Fibroblast of lung (primary cell): Measurements from ENCODE around the gene ZSCAN26. TPM values are rescaled to one million over a fixed set of nuclear protein-coding genes. Genes with fewer than 3 reads are reported as not detected.
A peak's percentile ranks its signal among the peaks of the same experiment; 100 is the strongest.

Experiments
- DNase-seq, 2 donors: peaks; one replicate each; pipeline versions ENCODE4 v3.0.0 to v3.0.0-alpha.2; 2010; ENCODE audit warnings: low read depth in 2 of 2
- H2AFZ ChIP-seq: 2 replicates; pipeline ENCODE4 v1.5.1; 2012; ENCODE audit warnings: low read length, control low read depth, inconsistent platforms
- H3K27ac ChIP-seq: 2 replicates; pipeline ENCODE4 v1.5.1; 2011; ENCODE audit warnings: low read length, control low read depth; ENCODE audit not compliant: insufficient read depth
- H3K27me3 ChIP-seq: 2 replicates; pipeline ENCODE4 v1.5.1; 2011; ENCODE audit warnings: mild to moderate bottlenecking, low read length; ENCODE audit not compliant: control insufficient read depth, insufficient read depth
- H3K36me3 ChIP-seq: 2 replicates; pipeline ENCODE4 v1.5.1; 2011; ENCODE audit warnings: low read length; ENCODE audit not compliant: control insufficient read depth, insufficient read depth
- H3K4me1 ChIP-seq: 2 replicates; pipeline ENCODE4 v1.5.1; 2011; ENCODE audit warnings: low read length; ENCODE audit not compliant: control insufficient read depth, insufficient read depth; ENCODE audit errors: extremely low read depth
- H3K4me2 ChIP-seq: 2 replicates; pipeline ENCODE4 v1.5.1; 2011; ENCODE audit warnings: low read length, control low read depth; ENCODE audit not compliant: insufficient read depth; ENCODE audit errors: extremely low read depth
- H3K4me3 ChIP-seq, 4 experiments: fragments of 200-600 bp in 1 of 4; sonication (generic) in 1 of 4; replicated peaks in 1 of 4; 2 replicates each; pipeline ENCODE4 v1.5.1; 2011 to 2016; ENCODE audit warnings: low read length in 4 of 4, low read depth in 3 of 4, mild to moderate bottlenecking in 3 of 4, control low read depth in 2 of 4, inconsistent platforms in 1 of 4, mixed read lengths in 1 of 4; ENCODE audit not compliant: insufficient read depth in 1 of 4; ENCODE audit errors: control extremely low read depth in 1 of 4
- H3K79me2 ChIP-seq: 2 replicates; pipeline ENCODE4 v1.5.1; 2012; ENCODE audit warnings: mild to moderate bottlenecking, low read length, inconsistent platforms; ENCODE audit not compliant: control insufficient read depth, insufficient read depth
- H3K9ac ChIP-seq: 2 replicates; pipeline ENCODE4 v1.5.1; 2011; ENCODE audit warnings: mild to moderate bottlenecking, low read length, control low read depth; ENCODE audit not compliant: insufficient read depth
- H3K9me3 ChIP-seq: 2 replicates; pipeline ENCODE4 v1.5.1; 2012; ENCODE audit warnings: low read depth, low read length; ENCODE audit not compliant: control insufficient read depth, insufficient read depth
- H4K20me1 ChIP-seq: 2 replicates; pipeline ENCODE4 v1.5.1; 2011; ENCODE audit warnings: low read length; ENCODE audit not compliant: control insufficient read depth, insufficient read depth; ENCODE audit errors: extremely low read depth
- EZH2 ChIP-seq: IDR thresholded peaks from 2 replicates; pipeline ENCODE4 v1.5.1; 2012; ENCODE audit warnings: low read length, control low read depth, mild to moderate bottlenecking; ENCODE audit errors: missing control alignments
- polyA plus RNA-seq, 2 donors: library from polyadenylated mRNA; depleted of rRNA in 1 of 2; stranded (reverse) in 1 of 2; unstranded in 1 of 2; fragments of >200 nt; gene quantifications; 2 replicates each; pipeline ENCODE4 v1.2.1, GENCODE V29; 2011 to 2012; ENCODE audit warnings: missing spikeins in 1 of 2
- total RNA-seq: library from RNA; depleted of rRNA; stranded (reverse); fragments of >200 nt; gene quantifications from 2 replicates; pipeline ENCODE4 v1.2.1, GENCODE V29; 2014
- TF ChIP-seq, protein P1 (sequence below), 2 donors: IDR thresholded peaks in 1 of 2; conservative IDR thresholded peaks in 1 of 2; 1 replicate in 1 of 2; 2 replicates in 1 of 2; pipeline ENCODE4 v1.5.1; 2011 to 2012; ENCODE audit warnings: low read length in 2 of 2, control low read depth in 1 of 2, inconsistent platforms in 1 of 2, low read depth in 1 of 2, mild to moderate bottlenecking in 1 of 2

Gene ZSCAN26
- total and polyA plus RNA-seq, 2 donors (not counting 1 experiment from before 2014, with no cell fraction given): 16.6 to 23.9 TPM

DNA sequence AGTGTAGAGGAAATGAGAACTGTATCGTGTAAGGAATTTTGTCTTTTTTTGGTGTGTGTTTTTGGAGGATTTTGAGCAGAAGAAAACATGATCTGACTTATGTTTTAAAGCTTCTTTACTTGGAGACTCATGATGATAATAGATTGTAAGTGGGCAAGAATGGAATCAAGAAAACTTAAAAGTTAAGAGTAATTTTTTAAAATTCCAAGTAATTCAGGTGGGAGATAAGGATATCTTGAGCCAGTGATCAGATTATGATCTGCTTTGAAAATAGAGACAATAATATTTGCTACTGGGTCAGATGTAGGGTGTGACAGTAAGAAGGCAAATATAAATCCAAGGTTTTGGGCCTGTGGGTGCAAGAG lies 734 bp downstream of the ZSCAN26 start:
- Histone ChIP-seq H3K27me3 (no peaks in the 10 kb centered on the region), H3K9me3 (no peaks in the 10 kb centered on the region), H3K9ac (peak overlapping the region; percentile 68), H3K27ac (peak overlapping the region; percentile 44), H3K4me2 (peak overlapping the region; percentile 79), H3K4me1 (no peaks in the 10 kb centered on the region), H2AFZ (peak overlapping the region; percentile 79), H3K79me2 (peaks cover 17% of the 10 kb centered on the region), H3K36me3 (no peaks in the 10 kb centered on the region), H3K4me3 (peak overlapping the region; percentile 61 to 95 (median 66)), H4K20me1 (no peaks in the 10 kb centered on the region)
- TF ChIP-seq EZH2: no peak
- TF ChIP-seq, protein P1, sequence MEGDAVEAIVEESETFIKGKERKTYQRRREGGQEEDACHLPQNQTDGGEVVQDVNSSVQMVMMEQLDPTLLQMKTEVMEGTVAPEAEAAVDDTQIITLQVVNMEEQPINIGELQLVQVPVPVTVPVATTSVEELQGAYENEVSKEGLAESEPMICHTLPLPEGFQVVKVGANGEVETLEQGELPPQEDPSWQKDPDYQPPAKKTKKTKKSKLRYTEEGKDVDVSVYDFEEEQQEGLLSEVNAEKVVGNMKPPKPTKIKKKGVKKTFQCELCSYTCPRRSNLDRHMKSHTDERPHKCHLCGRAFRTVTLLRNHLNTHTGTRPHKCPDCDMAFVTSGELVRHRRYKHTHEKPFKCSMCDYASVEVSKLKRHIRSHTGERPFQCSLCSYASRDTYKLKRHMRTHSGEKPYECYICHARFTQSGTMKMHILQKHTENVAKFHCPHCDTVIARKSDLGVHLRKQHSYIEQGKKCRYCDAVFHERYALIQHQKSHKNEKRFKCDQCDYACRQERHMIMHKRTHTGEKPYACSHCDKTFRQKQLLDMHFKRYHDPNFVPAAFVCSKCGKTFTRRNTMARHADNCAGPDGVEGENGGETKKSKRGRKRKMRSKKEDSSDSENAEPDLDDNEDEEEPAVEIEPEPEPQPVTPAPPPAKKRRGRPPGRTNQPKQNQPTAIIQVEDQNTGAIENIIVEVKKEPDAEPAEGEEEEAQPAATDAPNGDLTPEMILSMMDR (conservative IDR thresholded peaks at IDR 0.05 in 1 of 2, IDR thresholded peaks at IDR 0.05 in 1 of 2; ENCODE audit: low read depth in 1 of 2, low read length in 2 of 2): no peak
- DNase-seq: no peak

DNA sequence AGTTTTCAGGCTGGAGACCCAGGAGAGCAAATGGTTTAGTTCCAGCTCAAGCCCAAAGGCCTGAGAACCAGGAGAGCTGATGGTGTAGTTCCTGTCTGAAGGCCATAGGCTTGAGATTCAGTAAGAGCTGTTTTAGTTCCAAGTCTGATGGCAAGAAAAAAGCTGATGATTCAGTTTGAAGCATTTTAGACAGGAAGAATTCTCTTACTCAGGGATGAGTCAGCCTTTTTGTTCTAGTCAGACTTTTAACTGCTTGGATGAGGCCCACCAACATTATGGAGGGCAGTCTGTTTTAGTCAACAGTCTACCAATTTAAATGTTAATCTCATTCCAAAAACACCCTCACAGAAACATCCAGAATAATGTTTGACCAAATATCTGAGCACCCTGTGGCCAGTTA lies 2.5 kb downstream of the ZSCAN26 start:
- TF ChIP-seq, protein P1 (conservative IDR thresholded peaks at IDR 0.05 in 1 of 2, IDR thresholded peaks at IDR 0.05 in 1 of 2; ENCODE audit: low read depth in 1 of 2, low read length in 2 of 2): no peak
- no peak for TF ChIP-seq EZH2
- H3K27me3 ChIP-seq: no peaks in the 10 kb centered on the region
- peaks cover 2% of the 10 kb centered on the region for H3K36me3 ChIP-seq
- no peak overlapping the region for H3K27ac ChIP-seq
- H3K9me3 ChIP-seq: no peaks in the 10 kb centered on the region
- H3K4me1 ChIP-seq: no peaks in the 10 kb centered on the region
- no peak overlapping the region for H3K9ac ChIP-seq
- H3K79me2 ChIP-seq: peaks cover 17% of the 10 kb centered on the region
- peak; percentile 85 to 93 for DNase-seq
- H3K4me3 ChIP-seq: no peak overlapping the region
- H3K4me2 ChIP-seq: no peak overlapping the region
- no peaks in the 10 kb centered on the region for H4K20me1 ChIP-seq
- no peak overlapping the region for H2AFZ ChIP-seq

DNA sequence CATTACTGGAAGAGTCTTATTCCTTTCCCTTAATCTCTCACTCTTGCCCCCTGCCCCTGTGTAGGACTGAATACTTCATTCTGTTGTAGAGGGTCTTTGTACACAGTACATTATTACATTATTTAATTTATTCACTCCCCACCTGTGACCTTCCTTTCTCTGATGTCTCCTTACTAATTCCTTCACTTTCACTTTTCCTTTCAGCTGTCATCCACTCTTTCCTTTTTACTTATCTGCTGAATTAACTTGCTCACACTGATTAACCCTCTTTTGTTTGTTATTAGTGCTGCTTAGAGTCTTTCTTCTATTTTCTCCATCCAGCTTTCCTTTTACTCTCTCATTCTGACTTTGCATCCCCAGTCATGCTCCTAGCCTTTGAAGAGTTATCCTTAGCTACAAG lies 7.9 kb downstream of the ZSCAN26 start:
- H3K27me3 ChIP-seq: no peaks in the 10 kb centered on the region

More for the DNA sequence above, 7.9 kb downstream of the ZSCAN26 start:
- Histone ChIP-seq H3K4me2 (no peak overlapping the region), H3K36me3 (peaks cover 8% of the 10 kb centered on the region), H2AFZ (no peak overlapping the region), H3K9ac (no peak overlapping the region), H4K20me1 (no peaks in the 10 kb centered on the region), H3K4me3 (no peak overlapping the region), H3K79me2 (peaks cover 4% of the 10 kb centered on the region), H3K4me1 (no peaks in the 10 kb centered on the region), H3K9me3 (no peaks in the 10 kb centered on the region), H3K27ac (no peak overlapping the region)
- DNase-seq: no peak
- no peak for TF ChIP-seq EZH2
- TF ChIP-seq, protein P1 (conservative IDR thresholded peaks at IDR 0.05 in 1 of 2, IDR thresholded peaks at IDR 0.05 in 1 of 2; ENCODE audit: low read depth in 1 of 2, low read length in 2 of 2): no peak
